Esophagus mucosa (tissue), 1 donor: ENCODE results near the gene TLX2. TPM values are rescaled to one million over a fixed set of nuclear protein-coding genes. Genes with fewer than 3 reads are reported as not detected.

Source experiments
- ATAC-seq: fragments of 200-7000 bp; cut with Tn5 transposase; one replicate; pipeline ENCODE4 v1.9.1; 2020
- total RNA-seq: library from RNA; stranded (reverse); gene quantifications from one replicate; pipeline ENCODE4 v1.2.4, GENCODE V29; 2023
- donor health status: DM: yes; HTN: yes; CAD: no.

TLX2 gene
- total RNA-seq, 1 donor from 2014 or later: not detected

- no peak for ATAC-seq
Measured at GRCh38 chr2:74532222-74532621, 18.0 kb downstream of the TLX2 start.

- no peak for ATAC-seq
Measured at GRCh38 chr2:74533464-74533863, 19.2 kb downstream of the TLX2 start.

DNA sequence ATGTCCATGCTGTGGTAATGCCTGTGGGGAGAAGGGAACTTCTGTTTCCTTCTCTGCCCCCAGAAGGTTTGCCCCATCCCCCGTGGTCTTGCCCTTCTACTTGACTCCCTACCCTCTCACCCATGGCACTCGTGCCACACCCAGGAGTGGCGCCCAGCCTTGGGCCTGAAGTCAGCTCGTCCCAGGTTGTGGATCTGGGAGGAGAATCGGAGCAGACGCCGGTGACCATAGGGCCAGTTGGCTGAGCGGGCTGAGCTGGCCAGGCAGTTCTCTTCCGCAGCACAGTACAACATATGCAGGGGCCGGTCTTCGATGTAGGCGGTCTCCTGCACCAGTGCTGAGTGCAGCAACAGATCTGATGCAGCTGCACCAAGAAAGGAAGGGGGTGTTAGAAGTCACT, 20.2 kb downstream of the TLX2 start:
- no peak for ATAC-seq

DNA sequence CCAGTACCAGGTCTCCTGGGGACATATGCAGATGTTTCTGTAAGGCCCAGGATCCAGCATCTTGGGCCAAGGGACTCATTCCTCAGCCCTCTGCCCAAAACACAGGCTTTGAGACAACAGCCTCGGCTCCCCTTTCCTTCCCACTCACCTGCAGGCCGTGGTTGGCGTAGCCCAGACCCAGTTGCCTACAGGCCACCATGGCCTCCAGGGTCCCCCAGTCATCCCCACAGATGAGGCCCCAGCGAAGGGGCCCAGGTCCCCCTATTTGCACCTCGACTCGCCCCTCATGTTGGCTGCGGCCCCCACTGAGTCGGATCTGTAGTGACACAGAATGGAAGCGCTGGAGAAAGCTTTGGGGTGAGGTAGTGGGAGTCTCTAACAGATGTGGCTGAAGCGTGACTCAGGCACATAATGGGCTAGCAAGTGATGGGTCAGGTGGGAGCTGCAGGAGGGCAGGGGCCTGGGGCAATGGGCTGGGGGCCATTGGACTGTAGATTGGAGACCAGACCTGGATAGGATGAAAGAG, 21.3 kb downstream of the TLX2 start:
- ATAC-seq: no peak

GRCh38 chr2:74536166-74536950, 22.1 kb downstream of the TLX2 start:
- no peak for ATAC-seq

DNA sequence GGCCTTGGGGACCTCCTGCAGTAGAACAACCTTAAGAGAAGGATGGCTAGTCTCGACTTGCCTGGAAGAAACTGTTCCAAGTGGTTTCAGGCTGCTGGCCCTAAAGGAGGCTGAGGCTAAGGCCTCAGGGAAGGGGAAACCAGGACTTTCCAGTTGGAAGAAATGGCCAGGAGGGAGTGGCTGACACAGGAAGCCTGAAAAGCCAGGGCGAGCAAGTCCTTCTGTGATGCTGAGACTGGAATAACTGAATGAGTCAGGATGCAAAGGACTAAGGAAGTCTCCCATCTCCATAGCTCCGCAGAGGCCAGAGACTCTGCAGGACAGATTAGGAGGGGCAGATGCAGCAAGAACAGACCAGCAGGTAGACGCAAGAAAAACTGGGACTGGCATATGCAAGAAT, 22.9 kb downstream of the TLX2 start:
- no peak for ATAC-seq

- ATAC-seq: no peak
Measured at GRCh38 chr2:74538881-74539339, 24.7 kb downstream of the TLX2 start.

GRCh38 chr2:74540291-74540690, 26.0 kb downstream of the TLX2 start:
- ATAC-seq: no peak

DNA sequence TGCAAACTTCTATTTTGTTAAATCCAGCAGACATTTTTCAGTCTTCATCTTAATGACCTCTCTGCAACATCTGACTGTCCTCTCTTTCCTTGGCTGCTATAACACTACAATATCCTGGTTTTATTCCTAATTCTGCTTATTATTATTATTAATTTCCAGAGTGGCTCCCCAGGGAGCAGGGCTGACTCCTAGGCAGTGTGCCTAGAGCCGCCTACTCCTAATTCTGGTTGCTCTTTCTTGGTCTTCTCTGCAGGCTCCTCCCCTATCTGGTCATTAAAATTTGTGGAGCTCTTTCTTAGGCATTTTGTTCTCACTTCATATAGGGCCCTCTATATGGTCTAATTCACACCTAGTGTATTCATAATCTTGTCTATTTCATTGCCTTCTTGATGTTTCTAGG, 28.7 kb downstream of the TLX2 start:
- no peak for ATAC-seq

- ATAC-seq: no peak
Measured at GRCh38 chr2:74544634-74545033, 30.4 kb downstream of the TLX2 start.

GRCh38 chr2:74546004-74546403, 31.8 kb downstream of the TLX2 start:
- no peak for ATAC-seq

GRCh38 chr2:74548285-74548899, 34.1 kb downstream of the TLX2 start:
- no peak for ATAC-seq

DNA sequence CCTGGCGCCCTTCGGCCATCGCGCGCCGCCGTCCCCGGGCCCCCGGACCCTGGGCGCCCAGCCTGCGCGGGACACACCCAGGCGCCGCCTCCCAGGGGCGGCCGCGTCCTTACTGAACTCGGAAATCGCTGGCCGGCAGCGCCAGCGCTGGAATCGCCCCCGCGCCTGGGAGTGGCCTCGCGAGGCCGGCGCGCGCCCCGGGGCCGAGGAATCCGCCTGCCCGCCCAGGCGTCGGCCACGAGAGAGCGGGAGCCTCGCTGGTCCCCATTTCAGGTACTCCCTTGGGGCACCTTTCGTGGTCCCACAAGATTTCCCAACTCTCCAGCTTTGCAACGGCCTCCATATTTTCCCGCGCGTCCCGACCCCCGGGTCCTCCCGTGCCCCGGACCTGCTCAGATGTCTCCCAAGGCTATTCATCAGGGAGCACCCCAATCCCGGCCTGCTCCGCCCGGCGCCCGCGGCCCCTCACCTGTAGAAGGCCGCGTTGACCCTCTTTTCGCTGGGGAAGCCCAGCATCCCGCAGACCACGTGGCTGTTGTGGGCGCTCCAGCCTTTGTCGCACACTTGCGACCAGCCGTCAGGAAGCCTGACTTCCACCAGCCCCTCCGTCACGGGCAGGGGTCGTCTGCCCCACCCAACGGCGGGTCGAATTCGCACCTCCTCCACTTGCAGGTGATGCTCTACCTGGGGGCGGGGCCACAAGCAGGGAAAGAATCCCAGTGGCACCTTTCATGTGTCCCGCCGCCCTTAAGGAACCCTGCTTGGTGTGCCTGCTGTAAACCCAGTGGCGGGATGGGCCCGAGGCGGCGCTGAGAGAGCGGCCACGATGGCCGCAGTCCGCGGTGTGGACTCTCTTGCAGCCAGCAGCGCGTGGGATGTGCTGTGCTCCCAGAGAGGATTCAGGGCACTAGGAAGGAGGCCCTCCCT, 34.9 kb downstream of the TLX2 start:
- ATAC-seq: peak; percentile 60

DNA sequence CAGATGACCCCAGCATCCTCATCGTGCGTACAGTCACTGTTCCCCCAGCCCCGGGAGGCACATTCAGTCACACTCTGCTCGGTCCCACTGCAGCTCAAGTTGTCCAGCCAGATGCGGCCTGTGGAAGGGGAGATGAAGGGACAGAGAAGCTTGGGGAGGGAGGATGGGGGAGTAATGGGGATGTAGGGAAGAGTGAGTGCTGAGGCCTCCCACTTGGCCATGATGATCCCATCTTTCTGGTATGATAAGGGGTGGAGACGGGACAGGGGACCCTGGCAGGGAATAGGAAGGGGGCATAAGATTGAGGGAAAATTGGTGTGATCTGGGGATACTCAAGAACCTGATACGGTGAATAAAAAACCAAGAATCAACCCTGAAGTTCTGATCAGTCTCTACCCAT, 36.0 kb downstream of the TLX2 start:
- ATAC-seq: no peak

DNA sequence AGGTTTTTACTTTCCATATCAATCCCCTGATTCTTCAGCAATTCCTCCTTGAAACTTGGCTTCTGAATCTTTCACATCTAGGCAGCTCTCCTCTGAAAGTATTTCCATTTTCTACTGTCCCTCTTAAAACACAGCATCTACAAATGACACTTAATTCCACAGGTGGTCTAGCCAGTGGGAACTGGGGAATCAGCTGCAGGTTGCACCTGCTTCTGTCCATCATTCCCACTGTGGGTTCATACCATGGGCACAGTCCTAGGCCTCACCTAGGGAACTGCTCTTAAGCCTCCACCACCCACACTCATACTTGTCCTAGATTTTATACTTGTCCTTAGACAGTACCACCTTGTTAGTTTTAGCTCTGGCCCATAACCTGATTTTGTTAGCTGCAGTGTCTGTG, 37.3 kb downstream of the TLX2 start:
- ATAC-seq: no peak

DNA sequence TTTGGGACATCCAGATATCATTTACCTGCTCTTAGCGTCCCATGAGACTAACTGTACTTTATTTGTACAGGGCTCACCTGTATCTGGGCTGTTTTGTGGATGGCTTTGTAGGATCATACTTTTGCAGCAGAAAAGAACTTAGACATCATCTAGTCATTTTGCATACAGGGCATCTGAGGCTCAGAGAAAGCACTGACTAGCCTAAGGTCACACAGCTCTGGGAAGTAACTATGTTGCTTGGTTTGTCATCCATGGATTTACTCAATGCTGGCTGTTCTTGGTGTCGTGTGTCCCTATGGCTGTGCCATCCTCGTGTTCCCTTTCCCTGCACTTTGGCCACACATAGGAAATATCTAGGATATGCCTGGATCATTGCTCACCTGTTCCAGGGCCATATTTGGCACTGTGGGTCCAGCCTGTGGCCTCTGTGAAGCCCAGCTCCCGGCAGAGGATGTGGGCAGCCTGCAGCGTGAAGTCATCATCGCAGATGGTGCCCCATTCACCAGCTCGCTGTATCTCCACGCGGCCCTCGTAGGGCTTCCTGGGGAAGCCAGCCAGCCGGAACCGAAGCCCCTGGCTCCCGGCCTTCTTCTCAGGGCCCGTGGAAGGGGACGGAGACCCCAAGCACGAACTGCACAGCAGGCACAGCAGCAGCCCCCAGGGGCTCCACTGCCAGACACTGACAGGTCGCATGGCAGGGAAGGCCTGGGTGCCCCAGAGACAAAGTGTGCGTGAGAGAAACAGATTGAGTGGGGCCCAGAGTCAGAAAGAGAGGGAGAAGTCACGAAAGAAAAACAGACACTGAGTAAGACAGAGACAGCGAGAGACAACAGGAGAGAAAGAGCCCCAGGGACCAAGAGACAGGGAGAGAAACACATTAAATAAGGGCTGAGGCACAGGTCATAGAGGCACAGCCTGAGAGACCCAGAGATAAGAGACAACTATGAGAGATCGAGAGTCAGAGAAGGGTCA, 38.0 kb downstream of the TLX2 start:
- no peak for ATAC-seq

DNA sequence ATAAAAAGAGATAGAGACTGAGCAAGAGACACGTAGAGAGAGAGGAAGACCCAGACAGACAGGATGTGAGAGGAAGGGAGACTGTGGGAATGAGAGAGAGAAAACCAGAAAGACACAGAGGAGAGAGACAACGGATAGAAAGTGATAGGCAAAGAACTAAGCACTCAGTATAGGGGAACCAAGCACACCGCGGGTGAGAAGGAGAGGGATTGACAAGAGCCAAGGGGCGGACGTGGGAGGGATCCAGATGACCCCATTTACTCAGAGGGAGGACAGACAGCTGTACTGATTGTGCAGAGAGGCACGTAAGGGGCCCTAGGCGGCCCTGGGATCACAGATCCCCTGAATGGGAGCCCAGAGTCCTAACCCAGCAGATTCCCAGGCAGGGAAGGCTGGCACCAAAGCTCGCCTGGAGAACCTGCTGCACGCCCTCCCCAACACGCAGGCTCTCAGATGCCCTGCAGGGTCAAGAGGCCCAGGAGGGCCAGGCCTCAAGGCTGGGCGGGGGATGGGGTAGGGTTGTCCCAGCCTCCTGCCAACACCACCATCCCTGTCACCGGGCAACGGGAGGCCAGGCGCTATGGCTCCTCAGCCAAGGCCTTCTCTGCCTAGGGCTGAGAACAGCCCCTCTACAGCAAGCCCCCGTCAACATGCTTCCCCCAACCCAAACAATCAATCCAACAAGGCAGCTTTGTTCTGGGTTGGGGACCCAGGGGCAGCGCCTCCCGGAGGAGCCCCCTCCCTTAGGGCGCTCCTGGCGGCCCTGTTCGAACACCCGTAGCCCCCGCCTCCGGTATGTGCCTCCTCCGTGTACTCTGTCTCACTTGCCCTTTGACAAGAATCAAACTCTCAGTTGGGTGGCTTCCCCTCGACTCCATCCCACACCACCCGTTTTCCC, 38.9 kb downstream of the TLX2 start:
- ATAC-seq: no peak

DNA sequence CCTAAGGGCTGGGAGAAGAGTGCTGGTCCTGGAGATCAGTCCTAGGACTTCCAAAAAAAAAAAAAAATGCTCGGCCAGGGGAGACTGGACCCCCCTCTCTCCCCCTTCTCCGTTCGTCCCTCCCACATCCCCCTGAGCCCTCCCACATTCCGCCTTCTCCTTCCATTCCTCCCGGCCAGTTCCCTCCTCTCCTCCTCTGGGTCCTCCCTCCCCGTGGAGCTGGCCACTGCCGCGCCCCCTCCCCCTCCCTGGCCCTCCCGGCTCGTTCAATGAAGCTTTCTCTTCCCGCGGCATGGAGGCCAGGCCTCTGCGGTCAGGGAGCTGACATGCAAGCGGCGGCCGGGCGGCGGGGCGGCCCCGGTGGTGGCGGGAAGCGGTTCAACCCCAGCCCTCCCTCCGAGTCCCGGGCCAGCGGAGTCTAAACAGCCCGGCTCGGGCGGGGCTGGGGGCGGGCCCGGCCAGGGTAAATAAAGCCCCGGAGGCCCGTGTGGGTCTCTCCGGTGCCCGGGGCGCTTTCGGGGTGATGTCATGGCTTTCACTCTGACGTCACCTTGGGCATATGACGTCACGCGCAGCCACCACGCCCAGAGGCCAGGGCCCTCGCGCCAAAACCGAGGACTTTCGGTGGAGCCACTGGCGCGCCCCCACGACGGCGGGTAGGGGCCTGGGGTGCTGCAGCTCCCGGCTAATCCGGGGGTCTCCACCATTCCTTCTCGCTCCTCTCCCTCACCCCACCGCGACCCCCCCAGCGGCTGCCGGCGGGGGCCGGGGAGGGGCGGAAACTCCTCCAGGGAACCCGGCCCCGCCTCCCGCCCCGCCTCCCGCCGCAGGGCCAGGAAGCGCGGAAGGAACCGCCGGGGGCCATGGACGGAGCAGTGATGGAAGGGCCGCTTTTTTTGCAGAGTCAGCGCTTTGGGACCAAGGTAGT, 39.9 kb downstream of the TLX2 start, which contains the start of the genes DOK1 and LOXL3:
Gene DOK1, plus strand, starts transcription at position 829 of the 928 bp plus-strand sequence. Its CDS starts 35 bp downstream, at position 864.
Gene LOXL3, minus strand, starts transcription at position 51 of the 928 bp plus-strand sequence. CDS start 1,308 bp downstream, outside the sequence.
- ATAC-seq: peak; percentile 58
